BLaER1 (cell line): Measurements from ENCODE around the gene SLC6A12.

Experiments
- H3K27ac ChIP-seq: shearing (Covaris generic); formaldehyde crosslinking; 2 replicates; pipeline ENCODE4 v1.8.1; 2022
- H3K27me3 ChIP-seq: shearing (Covaris generic); formaldehyde crosslinking; 2 replicates; pipeline ENCODE4 v1.8.1; 2022
- H3K36me3 ChIP-seq: shearing (Covaris generic); formaldehyde crosslinking; 2 replicates; pipeline ENCODE4 v1.8.1; 2022
- H3K4me1 ChIP-seq: shearing (Covaris generic); formaldehyde crosslinking; 2 replicates; pipeline ENCODE4 v1.8.1; 2022
- H3K4me2 ChIP-seq: shearing (Covaris generic); formaldehyde crosslinking; 2 replicates; pipeline ENCODE4 v1.8.1; 2022
- H3K4me3 ChIP-seq: shearing (Covaris generic); formaldehyde crosslinking; 2 replicates; pipeline ENCODE4 v1.8.1; 2022
- H3K9ac ChIP-seq: shearing (Covaris generic); formaldehyde crosslinking; 2 replicates; pipeline ENCODE4 v1.8.1; 2022
- H3K9me3 ChIP-seq: shearing (Covaris generic); formaldehyde crosslinking; 2 replicates; pipeline ENCODE4 v1.8.1; 2022
- H4K20me1 ChIP-seq: shearing (Covaris generic); formaldehyde crosslinking; 2 replicates; pipeline ENCODE4 v1.8.1; 2022
- Cebpa-rat ChIP-seq: shearing (Covaris generic); IDR thresholded peaks from 2 replicates; pipeline ENCODE4 v1.8.1; 2022

The SLC6A12 gene

DNA sequence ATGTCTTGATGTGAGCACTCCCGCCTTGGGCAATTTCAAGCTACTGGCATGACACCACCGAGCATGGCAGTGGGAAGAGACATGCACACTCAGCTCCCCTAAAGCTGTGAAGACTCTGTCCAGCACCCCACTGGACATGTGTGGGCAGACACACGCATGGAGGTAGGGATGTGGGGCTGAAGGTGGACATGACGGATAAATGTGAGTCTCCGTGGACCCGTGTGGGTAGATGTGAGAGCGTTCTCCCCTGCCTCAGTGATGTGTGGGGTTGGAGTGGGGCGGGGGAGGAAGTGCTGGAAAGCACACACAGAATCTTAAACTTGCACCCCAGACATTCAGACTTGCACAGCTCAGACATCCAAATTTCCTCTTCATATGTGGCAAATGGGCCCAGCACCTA lies 12.6 kb downstream of the SLC6A12 start:
- H3K27ac ChIP-seq: no peak overlapping the region
- no peak overlapping the region for H3K4me2 ChIP-seq
- TF ChIP-seq Cebpa-rat: no peak
- H3K4me3 ChIP-seq: no peak overlapping the region
- H3K9ac ChIP-seq: no peak overlapping the region
- no peaks in the 10 kb centered on the region for H3K36me3 ChIP-seq
- no peaks in the 10 kb centered on the region for H3K27me3 ChIP-seq
- H4K20me1 ChIP-seq: no peaks in the 10 kb centered on the region
- H3K4me1 ChIP-seq: peaks cover 6% of the 10 kb centered on the region; the same call in 1 of the 2 replicates
- no peaks in the 10 kb centered on the region for H3K9me3 ChIP-seq

DNA sequence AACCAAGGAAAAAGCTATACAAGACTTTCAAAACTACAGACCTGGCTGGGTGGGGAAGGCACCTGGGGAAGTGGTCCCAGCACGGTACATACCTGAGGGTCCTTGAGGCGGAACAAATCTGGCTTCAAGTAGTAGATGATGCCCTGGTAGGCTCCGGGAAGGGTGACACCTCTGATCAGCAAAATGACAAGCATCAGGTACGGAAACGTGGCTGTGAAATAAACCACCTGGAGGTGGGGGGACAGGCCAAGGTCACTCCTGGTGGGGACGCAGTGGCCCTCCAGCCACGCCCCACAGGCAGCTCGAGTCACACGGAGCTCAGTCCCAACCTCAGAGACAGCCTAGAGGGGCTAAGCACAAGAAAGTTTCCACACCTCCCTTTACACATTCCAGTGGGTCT lies 15.3 kb downstream of the SLC6A12 start:
- H4K20me1 ChIP-seq: no peaks in the 10 kb centered on the region
- H3K9ac ChIP-seq: no peak overlapping the region
- no peak overlapping the region for H3K27ac ChIP-seq
- no peak overlapping the region for H3K4me2 ChIP-seq
- no peaks in the 10 kb centered on the region for H3K36me3 ChIP-seq
- H3K9me3 ChIP-seq: no peaks in the 10 kb centered on the region
- peaks cover 6% of the 10 kb centered on the region; the same call in 1 of the 2 replicates for H3K4me1 ChIP-seq
- H3K27me3 ChIP-seq: no peaks in the 10 kb centered on the region
- no peak overlapping the region for H3K4me3 ChIP-seq
- no peak for TF ChIP-seq Cebpa-rat

DNA sequence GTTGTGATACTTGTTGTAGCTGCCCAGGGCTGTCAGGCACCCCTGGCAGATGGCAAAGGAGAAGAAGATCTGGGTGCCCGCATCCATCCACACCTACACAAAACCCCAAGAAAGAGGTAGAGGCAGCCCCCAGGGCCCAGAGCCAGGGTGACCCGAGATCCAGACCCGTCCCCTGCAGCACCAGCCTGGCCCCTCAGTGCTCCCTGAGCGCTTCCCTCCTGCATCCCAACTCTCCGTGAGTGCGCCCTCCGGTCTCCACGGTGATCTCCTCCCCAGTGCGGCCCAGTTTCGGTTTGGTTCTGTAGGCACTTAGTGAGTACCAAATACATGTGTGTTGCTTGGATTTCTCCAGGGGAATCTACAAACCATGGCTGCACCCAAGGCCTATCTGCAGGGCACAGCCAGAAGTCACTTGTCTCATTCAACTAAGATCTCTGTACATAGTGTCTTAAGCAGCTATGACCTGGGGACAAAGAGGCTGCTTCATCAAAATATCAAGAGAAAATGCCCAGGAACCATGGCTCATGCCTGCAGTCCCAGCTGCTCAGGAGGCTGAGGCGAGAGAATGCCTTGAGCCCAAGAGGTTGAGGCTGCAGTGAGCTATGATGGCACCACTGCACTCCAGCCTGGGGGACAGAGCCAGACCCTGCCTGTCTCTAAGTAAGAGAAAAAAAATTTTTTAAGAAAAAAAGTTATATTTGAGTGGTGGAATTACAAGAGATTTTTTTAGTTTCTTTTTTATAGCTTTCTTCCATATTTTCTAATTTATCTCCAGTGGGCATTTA lies 15.9 kb downstream of the SLC6A12 start:
- no peak for TF ChIP-seq Cebpa-rat
- Histone ChIP-seq H4K20me1 (no peaks in the 10 kb centered on the region), H3K4me3 (no peak overlapping the region), H3K4me2 (no peak overlapping the region), H3K27ac (no peak overlapping the region), H3K9ac (no peak overlapping the region), H3K4me1 (peaks cover 6% of the 10 kb centered on the region; the same call in 1 of the 2 replicates), H3K36me3 (no peaks in the 10 kb centered on the region), H3K9me3 (no peaks in the 10 kb centered on the region), H3K27me3 (no peaks in the 10 kb centered on the region)

DNA sequence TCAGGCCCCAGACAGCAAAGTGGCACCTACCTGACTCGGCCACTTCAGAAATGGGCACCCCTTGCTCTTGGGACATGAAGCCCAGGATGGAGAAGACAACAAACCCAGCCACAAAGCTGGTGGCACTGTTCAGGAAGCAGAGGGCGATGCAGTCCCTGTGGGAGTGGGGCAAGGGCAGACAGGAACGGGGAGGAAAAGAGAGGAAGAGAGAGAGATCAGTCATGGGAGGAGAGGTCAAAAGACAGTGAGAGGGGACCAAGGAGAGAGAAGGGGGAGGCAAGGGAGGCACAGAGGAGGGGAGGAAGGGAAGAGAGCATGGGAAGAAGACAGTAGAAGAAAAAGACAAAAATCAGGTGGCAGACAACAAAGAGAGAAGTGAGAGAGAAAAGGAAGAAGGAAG lies 16.6 kb downstream of the SLC6A12 start:
- no peak for TF ChIP-seq Cebpa-rat
- no peaks in the 10 kb centered on the region for H4K20me1 ChIP-seq
- H3K27ac ChIP-seq: no peak overlapping the region
- H3K4me3 ChIP-seq: no peak overlapping the region
- no peaks in the 10 kb centered on the region for H3K36me3 ChIP-seq
- H3K4me1 ChIP-seq: peaks cover 6% of the 10 kb centered on the region; the same call in 1 of the 2 replicates
- H3K9ac ChIP-seq: no peak overlapping the region
- peak overlapping the region; percentile 39 for H3K4me2 ChIP-seq
- no peaks in the 10 kb centered on the region for H3K27me3 ChIP-seq
- no peaks in the 10 kb centered on the region for H3K9me3 ChIP-seq

DNA sequence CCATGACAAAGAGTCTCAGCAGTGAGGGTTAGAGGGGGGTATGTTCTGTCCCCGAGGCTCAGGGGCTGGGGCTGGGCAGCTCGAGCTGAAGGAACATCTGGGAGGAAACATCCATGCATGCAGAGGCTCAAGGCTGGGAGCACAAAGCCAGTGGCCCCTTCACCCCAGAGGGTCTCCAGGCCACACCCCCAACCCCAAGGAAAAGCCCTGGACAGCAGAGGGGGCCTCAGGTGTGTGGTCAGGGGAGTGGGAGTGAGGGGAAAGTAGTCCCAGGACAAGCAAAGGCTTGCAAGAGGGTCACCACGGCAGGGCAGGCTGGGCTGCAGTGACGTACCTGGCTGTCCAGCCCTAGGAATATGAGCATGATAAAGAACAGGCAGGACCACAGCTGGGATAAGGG lies 17.5 kb downstream of the SLC6A12 start:
- Histone ChIP-seq H3K27me3 (no peaks in the 10 kb centered on the region), H4K20me1 (no peaks in the 10 kb centered on the region), H3K4me3 (no peak overlapping the region), H3K9ac (no peak overlapping the region), H3K36me3 (no peaks in the 10 kb centered on the region), H3K27ac (no peak overlapping the region), H3K4me2 (no peak overlapping the region), H3K9me3 (no peaks in the 10 kb centered on the region), H3K4me1 (peaks cover 6% of the 10 kb centered on the region; the same call in 1 of the 2 replicates)
- TF ChIP-seq Cebpa-rat: no peak

GRCh38 chr12:195951-196350 lies 18.0 kb downstream of the SLC6A12 start:
- Histone ChIP-seq H3K9ac (no peak overlapping the region), H3K4me2 (no peak overlapping the region), H3K9me3 (no peaks in the 10 kb centered on the region), H4K20me1 (no peaks in the 10 kb centered on the region), H3K4me1 (peaks cover 6% of the 10 kb centered on the region; the same call in 1 of the 2 replicates), H3K27ac (no peak overlapping the region), H3K36me3 (no peaks in the 10 kb centered on the region), H3K4me3 (no peak overlapping the region), H3K27me3 (no peaks in the 10 kb centered on the region)
- TF ChIP-seq Cebpa-rat: no peak

DNA sequence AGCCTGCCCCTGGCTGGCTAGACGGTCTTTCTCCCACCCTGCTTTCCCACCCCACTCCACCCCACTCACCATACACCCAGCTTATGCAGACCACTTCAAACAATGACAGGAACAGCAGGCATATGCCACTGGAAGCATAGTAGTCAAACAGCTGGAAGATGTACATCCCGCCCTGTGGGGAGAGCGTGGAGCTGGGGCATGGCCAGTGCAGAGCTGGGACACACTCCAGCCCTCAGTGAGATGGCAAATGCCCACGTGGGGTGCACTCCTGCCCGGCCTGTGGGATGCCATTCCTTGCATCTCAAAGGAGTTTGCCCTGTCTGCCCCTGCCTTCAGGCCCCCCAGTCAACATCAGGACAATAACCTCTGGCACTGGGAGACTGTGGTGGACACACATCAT lies 18.8 kb downstream of the SLC6A12 start:
- Histone ChIP-seq H4K20me1 (no peaks in the 10 kb centered on the region), H3K36me3 (no peaks in the 10 kb centered on the region), H3K4me2 (no peak overlapping the region), H3K9me3 (no peaks in the 10 kb centered on the region), H3K9ac (no peak overlapping the region), H3K27ac (no peak overlapping the region), H3K4me3 (no peak overlapping the region), H3K27me3 (no peaks in the 10 kb centered on the region), H3K4me1 (peaks cover 6% of the 10 kb centered on the region; the same call in 1 of the 2 replicates)
- TF ChIP-seq Cebpa-rat: no peak

GRCh38 chr12:194276-194675 lies 19.7 kb downstream of the SLC6A12 start:
- H3K36me3 ChIP-seq: no peaks in the 10 kb centered on the region
- H3K4me1 ChIP-seq: peaks cover 6% of the 10 kb centered on the region; the same call in 1 of the 2 replicates
- H3K27me3 ChIP-seq: no peaks in the 10 kb centered on the region
- H3K27ac ChIP-seq: no peak overlapping the region
- H3K4me2 ChIP-seq: no peak overlapping the region
- no peak overlapping the region for H3K4me3 ChIP-seq
- TF ChIP-seq Cebpa-rat: no peak
- no peaks in the 10 kb centered on the region for H3K9me3 ChIP-seq
- no peak overlapping the region for H3K9ac ChIP-seq
- H4K20me1 ChIP-seq: no peaks in the 10 kb centered on the region

GRCh38 chr12:193261-193660 lies 20.7 kb downstream of the SLC6A12 start:
- no peak overlapping the region for H3K9ac ChIP-seq
- no peak overlapping the region for H3K4me2 ChIP-seq
- H3K9me3 ChIP-seq: peaks cover 7% of the 10 kb centered on the region; the same call in 1 of the 2 replicates
- H3K27me3 ChIP-seq: no peaks in the 10 kb centered on the region
- TF ChIP-seq Cebpa-rat: no peak
- no peak overlapping the region for H3K4me3 ChIP-seq
- no peak overlapping the region for H3K27ac ChIP-seq
- H3K36me3 ChIP-seq: no peaks in the 10 kb centered on the region
- peaks cover 6% of the 10 kb centered on the region; the same call in 1 of the 2 replicates for H3K4me1 ChIP-seq
- no peaks in the 10 kb centered on the region for H4K20me1 ChIP-seq

DNA sequence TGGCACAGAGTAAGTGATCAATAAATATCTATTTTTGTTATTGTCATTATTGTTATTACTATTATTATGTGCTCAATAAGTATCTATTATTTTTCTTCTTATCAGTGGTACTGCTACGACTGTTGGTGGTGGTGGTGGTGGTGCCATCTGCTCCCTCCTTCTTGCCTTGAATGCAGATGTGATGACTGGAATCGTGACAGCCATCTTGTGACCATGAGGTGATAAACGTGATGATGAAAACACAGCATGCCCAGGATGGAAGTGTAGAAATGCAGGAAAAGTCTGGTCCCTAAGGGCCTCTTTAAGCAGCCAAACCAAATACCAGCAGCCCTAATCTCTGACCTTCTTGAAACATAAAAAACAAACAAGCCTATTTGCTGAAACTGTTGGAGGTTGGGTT lies 22.4 kb downstream of the SLC6A12 start:
- Histone ChIP-seq H3K27me3 (no peaks in the 10 kb centered on the region), H3K9me3 (peaks cover 10% of the 10 kb centered on the region; the same call in 1 of the 2 replicates), H3K36me3 (no peaks in the 10 kb centered on the region), H3K4me3 (no peak overlapping the region), H3K4me2 (no peak overlapping the region), H4K20me1 (no peaks in the 10 kb centered on the region), H3K9ac (no peak overlapping the region), H3K27ac (no peak overlapping the region), H3K4me1 (no peaks in the 10 kb centered on the region)
- no peak for TF ChIP-seq Cebpa-rat
